Testis (tissue), 2 donors: Measurements from ENCODE around the gene UNC5B.

Experiments
- POLR2A ChIP-seq: fragments of 450-650 bp; IDR thresholded peaks from one replicate; pipeline ENCODE4 v1.6.1; 2017; ENCODE audit warnings: antibody characterized with exemption, mild to moderate bottlenecking, moderate library complexity
- TF ChIP-seq, protein P1 (sequence below), 3 experiments: fragments of 450-650 bp in 2 of 3; fragments of 200-600 bp in 1 of 3; sonication (generic) in 1 of 3; IDR thresholded peaks; one replicate each; pipeline ENCODE4 v1.5.1; 2016 to 2019; ENCODE audit warnings: antibody characterized with exemption in 3 of 3, mild to moderate bottlenecking in 2 of 3, moderate library complexity in 1 of 3

GRCh38 chr10:71346731-71347130, 134.4 kb downstream of the UNC5B start:
- TF ChIP-seq, protein P1, sequence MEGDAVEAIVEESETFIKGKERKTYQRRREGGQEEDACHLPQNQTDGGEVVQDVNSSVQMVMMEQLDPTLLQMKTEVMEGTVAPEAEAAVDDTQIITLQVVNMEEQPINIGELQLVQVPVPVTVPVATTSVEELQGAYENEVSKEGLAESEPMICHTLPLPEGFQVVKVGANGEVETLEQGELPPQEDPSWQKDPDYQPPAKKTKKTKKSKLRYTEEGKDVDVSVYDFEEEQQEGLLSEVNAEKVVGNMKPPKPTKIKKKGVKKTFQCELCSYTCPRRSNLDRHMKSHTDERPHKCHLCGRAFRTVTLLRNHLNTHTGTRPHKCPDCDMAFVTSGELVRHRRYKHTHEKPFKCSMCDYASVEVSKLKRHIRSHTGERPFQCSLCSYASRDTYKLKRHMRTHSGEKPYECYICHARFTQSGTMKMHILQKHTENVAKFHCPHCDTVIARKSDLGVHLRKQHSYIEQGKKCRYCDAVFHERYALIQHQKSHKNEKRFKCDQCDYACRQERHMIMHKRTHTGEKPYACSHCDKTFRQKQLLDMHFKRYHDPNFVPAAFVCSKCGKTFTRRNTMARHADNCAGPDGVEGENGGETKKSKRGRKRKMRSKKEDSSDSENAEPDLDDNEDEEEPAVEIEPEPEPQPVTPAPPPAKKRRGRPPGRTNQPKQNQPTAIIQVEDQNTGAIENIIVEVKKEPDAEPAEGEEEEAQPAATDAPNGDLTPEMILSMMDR (IDR thresholded peaks at IDR 0.05) = no peak
- no peak for TF ChIP-seq POLR2A
